Panc1 (cell line): ENCODE data around the gene RFTN1. TPM values are rescaled to one million over a fixed set of nuclear protein-coding genes. Genes with fewer than 3 reads are reported as not detected.

Experiments used
- ATAC-seq: fragments of 200-7000 bp; cut with Tn5 transposase; 2 replicates; pipeline ENCODE4 v1.9.1; 2020; ENCODE audit warnings: mild to moderate bottlenecking, moderate library complexity
- BruUV-seq: library from RNA; stranded (reverse); fragments of 400-500 nt; replicated peaks from 2 replicates; lab custom pipeline; 2021; lab: Mats Ljungman, UMichigan
- CTCF ChIA-PET: fragments of 300-600 bp; sonication (Branson Sonifier 250); formaldehyde crosslinking; loops from one replicate; lab custom pipeline; 2022; ENCODE audit warnings: antibody characterized with exemption; lab: Charles Lee
- POLR2A ChIA-PET: fragments of 300-600 bp; sonication (Branson Sonifier 250); formaldehyde crosslinking; loops from one replicate; lab custom pipeline; 2022; ENCODE audit warnings: antibody characterized with exemption; lab: Charles Lee
- DNase-seq: peaks from one replicate; pipeline ENCODE4 v3.0.0-alpha.2; 2010; ENCODE audit warnings: low read depth, low spot score
- H3K27ac ChIP-seq: 2 replicates; pipeline ENCODE4 v1.5.1; 2011; ENCODE audit warnings: mild to moderate bottlenecking, low read length, inconsistent platforms
- H3K27me3 ChIP-seq: fragments of 200-500 bp; sonication (Bioruptor generic); 2 replicates; pipeline ENCODE4 v1.6.0; 2014; ENCODE audit warnings: low read length, inconsistent platforms; ENCODE audit not compliant: control insufficient read depth, insufficient read depth
- H3K36me3 ChIP-seq: fragments of 200-500 bp; sonication (Bioruptor generic); 2 replicates; pipeline ENCODE4 v1.5.1; 2014; ENCODE audit warnings: inconsistent platforms, mild to moderate bottlenecking, low read length, moderate library complexity; ENCODE audit not compliant: control insufficient read depth, insufficient read depth
- H3K4me1 ChIP-seq: 2 replicates; pipeline ENCODE4 v1.5.1; 2011; ENCODE audit warnings: inconsistent platforms, mild to moderate bottlenecking, low read length, moderate library complexity; ENCODE audit not compliant: control insufficient read depth, insufficient read depth
- H3K4me3 ChIP-seq, 2 experiments: 2 replicates each; pipeline ENCODE4 v1.5.1; 2011 to 2012; ENCODE audit warnings: low read depth in 2 of 2, low read length in 2 of 2, mild to moderate bottlenecking in 2 of 2, inconsistent platforms in 1 of 2, moderate library complexity in 1 of 2
- H3K9me3 ChIP-seq: fragments of 200-500 bp; sonication (Bioruptor generic); 2 replicates; pipeline ENCODE4 v1.5.1; 2014; ENCODE audit warnings: low read depth, mild to moderate bottlenecking, inconsistent platforms, low read length, moderate library complexity; ENCODE audit not compliant: control insufficient read depth, insufficient read depth
- CTCF ChIP-seq: fragments of 450-650 bp; IDR thresholded peaks from 2 replicates; pipeline ENCODE4 v1.5.1; 2017; ENCODE audit warnings: mild to moderate bottlenecking
- POLR2AphosphoS5 ChIP-seq: IDR thresholded peaks from 2 replicates; pipeline ENCODE4 v1.6.1; 2012; ENCODE audit warnings: mild to moderate bottlenecking, low read depth, low read length, moderate library complexity
- SIN3A ChIP-seq: IDR thresholded peaks from 2 replicates; pipeline ENCODE4 v1.6.1; 2012; ENCODE audit warnings: low read depth, mild to moderate bottlenecking, low read length, moderate library complexity, borderline replicate concordance; ENCODE audit not compliant: insufficient read depth
- TCF7L2 ChIP-seq: IDR thresholded peaks from 2 replicates; pipeline ENCODE4 v1.6.1; 2011; ENCODE audit warnings: mild to moderate bottlenecking, low read depth, low read length, inconsistent platforms
- in situ Hi-C: cut with HindIII; loops from 2 replicates; pipeline ENCODE4 v1.10.0; 2016; ENCODE audit warnings: low sequenced_read_pairs, low pct_unique_long_range_greater_than_20kb
- intact Hi-C: fragments of 100-400 bp; cut with micrococcal nuclease; formaldehyde crosslinking; loops from one replicate; pipeline ENCODE4 v1.10.0; 2022; ENCODE audit not compliant: unreplicated experiment
- total RNA-seq: library from RNA; stranded (reverse); gene quantifications from one replicate; pipeline ENCODE4 v1.2.1, GENCODE V29; 2021; ENCODE audit not compliant: unreplicated experiment
- TF ChIP-seq, protein P1 (sequence below), 2 experiments: IDR thresholded peaks; 2 replicates each; pipeline ENCODE4 v1.6.1; 2011 to 2012; ENCODE audit warnings: low read depth in 2 of 2, control low read depth in 1 of 2, low read length in 1 of 2, mild to moderate bottlenecking in 1 of 2, moderate library complexity in 1 of 2; ENCODE audit not compliant: insufficient read depth in 1 of 2

Gene RFTN1
- total RNA-seq, 1 experiment from 2014 or later, result 0.90 TPM

DNA sequence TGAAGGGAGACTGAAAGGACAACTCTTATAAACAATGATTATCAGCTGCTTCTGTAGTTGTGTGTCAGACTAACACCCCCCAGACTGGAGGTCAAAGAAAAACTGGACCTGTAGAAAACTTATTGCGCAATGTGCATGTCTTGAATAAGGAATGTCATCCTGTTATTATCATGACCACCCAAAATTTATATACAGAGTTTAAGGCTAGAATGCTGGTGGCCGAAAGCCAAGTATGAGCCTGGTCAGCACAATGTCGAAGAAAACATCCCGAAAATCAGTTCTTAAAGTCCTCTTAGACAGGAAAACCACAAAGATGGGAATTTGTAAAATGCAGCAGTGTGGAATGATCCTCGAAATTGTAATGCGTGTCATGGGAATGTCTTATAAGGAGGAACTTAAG, 29.3 kb downstream of the RFTN1 start:
- intact Hi-C loops (no loop called here), in situ Hi-C loops (no loop called here)
- H3K9me3 ChIP-seq, result no peaks in the 10 kb centered on the region
- TF ChIP-seq SIN3A (no peak), POLR2AphosphoS5 (no peak), TCF7L2 (no peak), CTCF (no peak)
- TF ChIP-seq, protein P1, sequence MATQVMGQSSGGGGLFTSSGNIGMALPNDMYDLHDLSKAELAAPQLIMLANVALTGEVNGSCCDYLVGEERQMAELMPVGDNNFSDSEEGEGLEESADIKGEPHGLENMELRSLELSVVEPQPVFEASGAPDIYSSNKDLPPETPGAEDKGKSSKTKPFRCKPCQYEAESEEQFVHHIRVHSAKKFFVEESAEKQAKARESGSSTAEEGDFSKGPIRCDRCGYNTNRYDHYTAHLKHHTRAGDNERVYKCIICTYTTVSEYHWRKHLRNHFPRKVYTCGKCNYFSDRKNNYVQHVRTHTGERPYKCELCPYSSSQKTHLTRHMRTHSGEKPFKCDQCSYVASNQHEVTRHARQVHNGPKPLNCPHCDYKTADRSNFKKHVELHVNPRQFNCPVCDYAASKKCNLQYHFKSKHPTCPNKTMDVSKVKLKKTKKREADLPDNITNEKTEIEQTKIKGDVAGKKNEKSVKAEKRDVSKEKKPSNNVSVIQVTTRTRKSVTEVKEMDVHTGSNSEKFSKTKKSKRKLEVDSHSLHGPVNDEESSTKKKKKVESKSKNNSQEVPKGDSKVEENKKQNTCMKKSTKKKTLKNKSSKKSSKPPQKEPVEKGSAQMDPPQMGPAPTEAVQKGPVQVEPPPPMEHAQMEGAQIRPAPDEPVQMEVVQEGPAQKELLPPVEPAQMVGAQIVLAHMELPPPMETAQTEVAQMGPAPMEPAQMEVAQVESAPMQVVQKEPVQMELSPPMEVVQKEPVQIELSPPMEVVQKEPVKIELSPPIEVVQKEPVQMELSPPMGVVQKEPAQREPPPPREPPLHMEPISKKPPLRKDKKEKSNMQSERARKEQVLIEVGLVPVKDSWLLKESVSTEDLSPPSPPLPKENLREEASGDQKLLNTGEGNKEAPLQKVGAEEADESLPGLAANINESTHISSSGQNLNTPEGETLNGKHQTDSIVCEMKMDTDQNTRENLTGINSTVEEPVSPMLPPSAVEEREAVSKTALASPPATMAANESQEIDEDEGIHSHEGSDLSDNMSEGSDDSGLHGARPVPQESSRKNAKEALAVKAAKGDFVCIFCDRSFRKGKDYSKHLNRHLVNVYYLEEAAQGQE (IDR thresholded peaks at IDR 0.05; ENCODE audit: insufficient read depth in 1 of 2, low read depth in 2 of 2, low read length in 1 of 2), result no peak
- ChIA-PET CTCF (no interaction called here), POLR2A (interaction anchor here (0.8 kb wide), 1 partner anchor 11 kb away, joined by 3 read pairs; no protein-coding TSS in a partner anchor)
- H3K36me3 ChIP-seq, result no peaks in the 10 kb centered on the region
- no peak for ATAC-seq
- BruUV-seq, result no TSS peak
- H3K27me3 ChIP-seq, result no peaks in the 10 kb centered on the region
- H3K27ac ChIP-seq, result no peak overlapping the region
- H3K4me3 ChIP-seq, result no peak overlapping the region
- DNase-seq, result no peak
- no peaks in the 10 kb centered on the region for H3K4me1 ChIP-seq

- H3K36me3 ChIP-seq, result no peaks in the 10 kb centered on the region
- ChIA-PET CTCF (no interaction called here), POLR2A (no interaction called here)
- intact Hi-C loops (no loop called here), in situ Hi-C loops (no loop called here)
- no peak for ATAC-seq
- no peak overlapping the region for H3K27ac ChIP-seq
- H3K4me1 ChIP-seq, result no peaks in the 10 kb centered on the region
- H3K4me3 ChIP-seq, result no peak overlapping the region
- no peak for TF ChIP-seq TCF7L2
- TF ChIP-seq, protein P1 (IDR thresholded peaks at IDR 0.05; ENCODE audit: insufficient read depth in 1 of 2, low read depth in 2 of 2, low read length in 1 of 2), result no peak
- no peak for TF ChIP-seq SIN3A
- TF ChIP-seq CTCF, result no peak
- TF ChIP-seq POLR2AphosphoS5, result no peak
- no TSS peak for BruUV-seq
- no peak for DNase-seq
- no peaks in the 10 kb centered on the region for H3K27me3 ChIP-seq
- no peaks in the 10 kb centered on the region for H3K9me3 ChIP-seq
Observed at GRCh38 chr3:16482770-16483531, 30.5 kb downstream of the RFTN1 start.
